Measurements from ENCODE around the gene PLEKHO2. TPM values are rescaled to one million over a fixed set of nuclear protein-coding genes. Genes with fewer than 3 reads are reported as not detected.

PLEKHO2 gene
- total RNA-seq, 1 experiment from 2014 or later, result 4.5 TPM

GRCh38 chr15:64828985-64829384 is 12.7 kb upstream of the PLEKHO2 start:
- Mint-ChIP-seq H3K27ac (ENCODE audit: unreplicated experiment) (no peak overlapping the region), H3K4me1 (ENCODE audit: low read depth, unreplicated experiment) (no peaks in the 10 kb centered on the region), H3K4me3 (ENCODE audit: unreplicated experiment) (no peak overlapping the region), H3K9me3 (ENCODE audit: unreplicated experiment) (no peaks in the 10 kb centered on the region), H3K36me3 (ENCODE audit: insufficient read depth, unreplicated experiment) (peaks cover 8% of the 10 kb centered on the region), H3K27me3 (ENCODE audit: insufficient read depth, unreplicated experiment) (no peaks in the 10 kb centered on the region)
- Histone ChIP-seq H3K36me3 (ENCODE audit: control insufficient read depth, insufficient read depth, low read length) (no peaks in the 10 kb centered on the region), H3K4me3 (ENCODE audit: low read depth, low read length) (no peak overlapping the region), H3K9me3 (no peaks in the 10 kb centered on the region), H3K27me3 (replicated peaks; ENCODE audit: control insufficient read depth, insufficient read depth, low read length) (no peaks in the 10 kb centered on the region), H3K4me1 (peaks cover 3% of the 10 kb centered on the region; the same call in 1 of the 2 replicates)
- DNase-seq, result no peak
- no TSS peak for BruUV-seq (replicated peaks)
- intact Hi-C loops (cut with micrococcal nuclease; ENCODE audit: unreplicated experiment), result no loop called here
- TF ChIP-seq CTCF (IDR thresholded peaks at IDR 0.05; ENCODE audit: insufficient read depth in 1 of 2, low read depth in 1 of 2, low read length in 1 of 2, severe bottlenecking in 1 of 2, unreplicated experiment in 1 of 2), result no peak
- POLR2A ChIA-PET, result no interaction called here
- CTCF ChIA-PET, result no interaction called here

- CTCF ChIA-PET, result no interaction called here
- no peaks in the 10 kb centered on the region for H3K27me3 ChIP-seq (replicated peaks; ENCODE audit: control insufficient read depth, insufficient read depth, low read length)
- H3K4me3 ChIP-seq (ENCODE audit: low read depth, low read length), result no peak overlapping the region
- H3K36me3 ChIP-seq (ENCODE audit: control insufficient read depth, insufficient read depth, low read length), result no peaks in the 10 kb centered on the region
- Mint-ChIP-seq H3K36me3 (ENCODE audit: insufficient read depth, unreplicated experiment) (no peaks in the 10 kb centered on the region), H3K4me3 (ENCODE audit: unreplicated experiment) (no peak overlapping the region), H3K27ac (ENCODE audit: unreplicated experiment) (no peak overlapping the region), H3K4me1 (ENCODE audit: low read depth, unreplicated experiment) (peaks cover 7% of the 10 kb centered on the region), H3K27me3 (ENCODE audit: insufficient read depth, unreplicated experiment) (no peaks in the 10 kb centered on the region), H3K9me3 (ENCODE audit: unreplicated experiment) (no peaks in the 10 kb centered on the region)
- no peaks in the 10 kb centered on the region for H3K9me3 ChIP-seq
- no peak for TF ChIP-seq CTCF (IDR thresholded peaks at IDR 0.05; ENCODE audit: insufficient read depth in 1 of 2, low read depth in 1 of 2, low read length in 1 of 2, severe bottlenecking in 1 of 2, unreplicated experiment in 1 of 2)
- no TSS peak for BruUV-seq (replicated peaks)
- intact Hi-C loops (cut with micrococcal nuclease; ENCODE audit: unreplicated experiment), result no loop called here
- H3K4me1 ChIP-seq, result no peaks in the 10 kb centered on the region
- DNase-seq, result no peak
- POLR2A ChIA-PET, result interaction anchor here (0.6 kb wide), 2 partner anchors 60 to 180 kb away, joined by 3 read pairs; no protein-coding TSS in a partner anchor
Observed at GRCh38 chr15:64833690-64834089, 8.0 kb upstream of the PLEKHO2 start.

GRCh38 chr15:64836023-64836536 is 5.6 kb upstream of the PLEKHO2 start:
- H3K4me1 ChIP-seq, result no peaks in the 10 kb centered on the region
- H3K9me3 Mint-ChIP-seq (ENCODE audit: unreplicated experiment), result no peaks in the 10 kb centered on the region
- no peaks in the 10 kb centered on the region for H3K36me3 ChIP-seq (ENCODE audit: control insufficient read depth, insufficient read depth, low read length)
- H3K36me3 Mint-ChIP-seq (ENCODE audit: insufficient read depth, unreplicated experiment), result peaks cover under 1% of the 10 kb centered on the region
- peaks cover 14% of the 10 kb centered on the region for H3K4me1 Mint-ChIP-seq (ENCODE audit: low read depth, unreplicated experiment)
- ChIA-PET POLR2A (interaction anchor here (1.0 kb wide), 1 partner anchor 10 kb away, joined by 8 read pairs; the partner anchor contains the start of gene PIF1), CTCF (interaction anchor here (0.8 to 1.4 kb wide), 6 partner anchors 45 to 173 kb away, joined by 3 to 6 read pairs (median 4); no protein-coding TSS in a partner anchor)
- BruUV-seq (replicated peaks), result no TSS peak
- no peaks in the 10 kb centered on the region for H3K27me3 ChIP-seq (replicated peaks; ENCODE audit: control insufficient read depth, insufficient read depth, low read length)
- no peak overlapping the region for H3K27ac Mint-ChIP-seq (ENCODE audit: unreplicated experiment)
- intact Hi-C loops (cut with micrococcal nuclease; ENCODE audit: unreplicated experiment), result no loop called here
- H3K27me3 Mint-ChIP-seq (ENCODE audit: insufficient read depth, unreplicated experiment), result peaks cover 2% of the 10 kb centered on the region
- no peak overlapping the region for H3K4me3 ChIP-seq (ENCODE audit: low read depth, low read length)
- TF ChIP-seq CTCF (IDR thresholded peaks at IDR 0.05; ENCODE audit: insufficient read depth in 1 of 2, low read depth in 1 of 2, low read length in 1 of 2, severe bottlenecking in 1 of 2, unreplicated experiment in 1 of 2), result no peak
- H3K4me3 Mint-ChIP-seq (ENCODE audit: unreplicated experiment), result peak overlapping the region; percentile 47
- no peak for DNase-seq
- no peaks in the 10 kb centered on the region for H3K9me3 ChIP-seq
